ACC112 (cell line): ENCODE results near the gene FER1L5.

ENCODE experiments used
- H2AFZ ChIP-seq: fragments of 200-600 bp; sonication (generic); one replicate; pipeline ENCODE4 v1.6.0; 2017; ENCODE audit warnings: antibody characterized with exemption, low read length; ENCODE audit not compliant: unreplicated experiment
- H3K27ac ChIP-seq: fragments of 200-600 bp; sonication (generic); 2 replicates; pipeline ENCODE4 v1.5.1; 2014; ENCODE audit warnings: low read depth, mild to moderate bottlenecking, antibody characterized with exemption, low read length, moderate library complexity
- H3K27me3 ChIP-seq: fragments of 200-600 bp; sonication (generic); 2 replicates; pipeline ENCODE4 v1.6.1; 2014; ENCODE audit warnings: mild to moderate bottlenecking, antibody characterized with exemption, low read length, moderate library complexity, mixed read lengths; ENCODE audit not compliant: insufficient read depth
- H3K36me3 ChIP-seq: fragments of 200-600 bp; sonication (generic); 2 replicates; pipeline ENCODE4 v1.6.1; 2016; ENCODE audit warnings: mild to moderate bottlenecking, antibody characterized with exemption, low read length, moderate library complexity, mixed read lengths; ENCODE audit not compliant: insufficient read depth
- H3K4me1 ChIP-seq: fragments of 200-600 bp; sonication (generic); one replicate; pipeline ENCODE4 v1.6.1; 2016; ENCODE audit warnings: low read length, mixed read lengths; ENCODE audit not compliant: insufficient read depth, unreplicated experiment, control insufficient read depth
- H3K4me3 ChIP-seq: fragments of 200-600 bp; sonication (generic); 2 replicates; pipeline ENCODE4 v1.5.1; 2014; ENCODE audit warnings: mild to moderate bottlenecking, low read depth, low read length
- H3K79me2 ChIP-seq: fragments of 200-600 bp; sonication (generic); one replicate; pipeline ENCODE4 v1.6.0; 2016; ENCODE audit warnings: low read length; ENCODE audit not compliant: control insufficient read depth, unreplicated experiment, insufficient read depth

The FER1L5 gene

GRCh38 chr2:96642564-96643360 is at the start of gene FER1L5:
TSS of gene FER1L5 (plus strand) at chr2:96642764. CDS start at chr2:96642837, 73 bp downstream.
- Histone ChIP-seq H3K36me3 (no peaks in the 10 kb centered on the region), H3K79me2 (peaks cover under 1% of the 10 kb centered on the region), H3K4me3 (peak within 1 kb of the TSS; percentile 77), H3K27me3 (no peaks in the 10 kb centered on the region), H2AFZ (peak within 1 kb of the TSS; percentile 86), H3K27ac (0 out of 2 replicates have a peak within 1 kb of the TSS, but pooled peaks have one; percentile 13), H3K4me1 (peaks cover 4% of the 10 kb centered on the region)

- Histone ChIP-seq H3K27me3 (no peaks in the 10 kb centered on the region), H2AFZ (no peak overlapping the region), H3K27ac (no peak overlapping the region), H3K79me2 (no peaks in the 10 kb centered on the region), H3K4me3 (no peak overlapping the region), H3K4me1 (no peaks in the 10 kb centered on the region), H3K36me3 (peaks cover 50% of the 10 kb centered on the region)
Observed at GRCh38 chr2:96594282-96594681, 48.3 kb upstream of the FER1L5 start.

- Histone ChIP-seq H3K79me2 (no peaks in the 10 kb centered on the region), H3K4me3 (no peak overlapping the region), H3K4me1 (no peaks in the 10 kb centered on the region), H2AFZ (no peak overlapping the region), H3K36me3 (peaks cover 50% of the 10 kb centered on the region), H3K27me3 (no peaks in the 10 kb centered on the region), H3K27ac (no peak overlapping the region)
Observed at GRCh38 chr2:96594691-96595152, 47.8 kb upstream of the FER1L5 start.

GRCh38 chr2:96596596-96596995 is 46.0 kb upstream of the FER1L5 start:
- no peak overlapping the region for H3K27ac ChIP-seq

GRCh38 chr2:96599941-96600340 is 42.6 kb upstream of the FER1L5 start:
- Histone ChIP-seq H3K27me3 (no peaks in the 10 kb centered on the region), H3K27ac (no peak overlapping the region), H2AFZ (no peak overlapping the region), H3K4me1 (no peaks in the 10 kb centered on the region), H3K79me2 (no peaks in the 10 kb centered on the region), H3K4me3 (no peak overlapping the region), H3K36me3 (peaks cover 40% of the 10 kb centered on the region; the same call in 1 of the 2 replicates)

More at GRCh38 chr2:96596596-96596995, 46.0 kb upstream of the FER1L5 start:
- Histone ChIP-seq H3K36me3 (peaks cover 50% of the 10 kb centered on the region), H3K4me3 (no peak overlapping the region), H3K4me1 (no peaks in the 10 kb centered on the region), H2AFZ (no peak overlapping the region), H3K79me2 (no peaks in the 10 kb centered on the region), H3K27me3 (no peaks in the 10 kb centered on the region)

- Histone ChIP-seq H3K36me3 (peaks cover 45% of the 10 kb centered on the region; the same call in 1 of the 2 replicates), H3K4me1 (peaks cover 8% of the 10 kb centered on the region), H3K27ac (no peak overlapping the region), H3K27me3 (no peaks in the 10 kb centered on the region), H2AFZ (no peak overlapping the region), H3K4me3 (no peak overlapping the region), H3K79me2 (no peaks in the 10 kb centered on the region)
Observed at GRCh38 chr2:96601382-96602292, 40.9 kb upstream of the FER1L5 start.

- Histone ChIP-seq H3K36me3 (peaks cover 46% of the 10 kb centered on the region; the same call in 1 of the 2 replicates), H3K4me1 (peaks cover 8% of the 10 kb centered on the region), H2AFZ (no peak overlapping the region), H3K27me3 (no peaks in the 10 kb centered on the region), H3K4me3 (no peak overlapping the region), H3K79me2 (no peaks in the 10 kb centered on the region), H3K27ac (no peak overlapping the region)
Observed at GRCh38 chr2:96602330-96602823, 40.2 kb upstream of the FER1L5 start.

DNA sequence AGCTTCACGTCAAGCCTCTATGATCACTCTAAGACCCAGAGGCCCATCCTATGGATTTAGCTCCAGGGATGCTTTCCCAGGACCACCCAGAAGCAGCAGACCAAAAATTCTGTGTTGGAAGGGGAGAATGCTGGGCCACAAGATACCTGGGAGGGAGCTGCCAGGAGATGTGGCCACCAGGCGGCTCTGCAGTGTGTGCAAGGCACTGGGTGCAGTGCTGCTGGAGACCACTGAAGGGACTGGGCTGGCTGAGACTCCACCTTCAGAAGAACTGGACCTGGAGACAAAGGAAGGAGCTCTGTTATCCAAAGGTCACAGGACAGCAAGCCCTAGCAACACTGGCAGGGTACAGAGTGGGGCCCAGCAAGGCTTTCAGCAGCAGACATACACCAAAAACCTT is 38.5 kb upstream of the FER1L5 start:
- Histone ChIP-seq H3K27ac (no peak overlapping the region), H3K36me3 (peaks cover 44% of the 10 kb centered on the region; the same call in 1 of the 2 replicates), H3K27me3 (no peaks in the 10 kb centered on the region), H3K4me3 (no peak overlapping the region), H3K79me2 (no peaks in the 10 kb centered on the region), H2AFZ (no peak overlapping the region), H3K4me1 (peaks cover 20% of the 10 kb centered on the region)

DNA sequence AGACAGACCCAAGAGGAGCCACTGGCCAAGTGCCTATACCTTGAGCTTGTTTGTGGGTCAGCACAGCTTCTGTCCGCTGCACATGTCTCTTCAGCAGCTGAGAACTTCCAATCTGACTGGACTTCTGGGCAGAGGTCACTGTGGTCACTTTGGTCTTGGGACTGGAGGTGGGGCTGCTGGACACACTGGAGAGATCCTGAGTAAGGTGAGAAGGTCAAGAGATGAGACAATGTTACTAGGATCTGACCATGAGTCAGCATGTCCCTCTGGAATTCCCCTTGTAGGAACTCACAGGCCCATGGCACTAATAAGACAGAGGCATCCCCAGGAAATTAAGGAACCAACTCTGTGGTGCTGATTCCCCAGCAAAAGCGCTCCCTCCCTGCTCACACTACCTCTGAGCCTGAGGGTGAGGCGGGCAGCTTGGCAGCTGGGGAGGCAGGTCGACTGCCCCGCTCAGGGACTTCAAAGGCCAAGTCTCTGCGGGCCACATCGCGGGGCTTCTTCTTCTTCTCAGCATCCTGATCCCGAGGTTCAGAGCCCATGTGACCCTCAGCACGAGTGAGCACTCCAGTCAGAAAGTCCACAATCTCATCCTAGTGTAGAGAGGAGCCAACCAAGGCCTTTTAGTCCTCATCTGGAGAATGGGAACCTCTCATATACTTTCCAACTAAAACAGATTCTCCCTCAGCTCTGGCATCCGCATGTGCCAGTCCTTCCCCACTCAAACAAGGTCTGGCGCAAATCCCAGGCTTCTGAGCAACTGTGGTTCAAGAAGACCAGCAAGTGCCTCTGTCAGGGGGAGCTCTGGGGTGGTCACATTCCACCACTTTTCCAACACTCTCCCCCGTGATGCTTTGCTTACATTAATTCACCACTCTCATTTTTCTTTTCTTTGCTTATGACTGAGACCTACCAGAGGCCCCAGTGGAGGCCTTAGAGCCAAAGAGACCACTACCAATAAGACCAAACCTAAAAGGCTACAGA is 33.8 kb upstream of the FER1L5 start:
- H3K4me3 ChIP-seq = no peak overlapping the region
- H3K4me1 ChIP-seq = peaks cover 23% of the 10 kb centered on the region
- peaks cover 47% of the 10 kb centered on the region; the same call in 1 of the 2 replicates for H3K36me3 ChIP-seq
- peak overlapping the region; percentile 72 for H3K27ac ChIP-seq
- no peaks in the 10 kb centered on the region for H3K79me2 ChIP-seq
- no peak overlapping the region for H2AFZ ChIP-seq
- H3K27me3 ChIP-seq = no peaks in the 10 kb centered on the region
